NCI-H1417 (cell line): ENCODE results near the gene FAF2.
"Not testable (repeated sequence)": the region's sequence is repeated elsewhere in the genome, so short reads cannot be mapped to it uniquely, and the experiment has no call there.

Source experiments
- DNase-seq, 3 experiments: peaks; one replicate each; lab custom pipeline; 2025; lab: John Stamatoyannopoulos, UW

FAF2 gene

GRCh38 chr5:176458904-176459561 lies 10.8 kb downstream of the FAF2 start:
- no peak for DNase-seq

GRCh38 chr5:176461349-176461748 lies 13.2 kb downstream of the FAF2 start:
- DNase-seq, result no peak

- no peak for DNase-seq
These were observed 15.1 kb downstream of the FAF2 start for GRCh38 chr5:176463113-176463764.

GRCh38 chr5:176466245-176466871 lies 18.2 kb downstream of the FAF2 start:
- no peak for DNase-seq

- no peak for DNase-seq
These were observed 21.1 kb downstream of the FAF2 start for GRCh38 chr5:176469296-176469695.

DNA sequence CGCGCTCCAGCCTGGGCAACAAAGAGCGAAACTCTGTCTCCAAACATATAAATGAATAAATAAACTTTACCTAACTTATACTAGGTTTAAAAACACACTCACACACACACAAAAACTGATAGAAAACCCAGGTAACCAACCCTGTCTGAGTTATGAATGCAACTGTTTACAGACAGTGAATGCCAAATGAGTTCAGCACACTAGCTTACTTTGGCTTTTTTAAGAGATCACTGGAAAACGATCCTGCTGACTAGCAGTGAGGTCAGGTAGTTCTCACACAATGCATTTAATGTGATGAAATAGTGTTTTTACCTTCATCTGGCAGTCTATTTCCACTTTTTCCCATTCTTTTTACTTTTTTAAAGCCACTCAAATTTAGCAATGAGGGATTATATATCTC lies 22.4 kb downstream of the FAF2 start:
- no peak for DNase-seq

GRCh38 chr5:176471098-176471497 lies 22.9 kb downstream of the FAF2 start:
- no peak for DNase-seq

DNA sequence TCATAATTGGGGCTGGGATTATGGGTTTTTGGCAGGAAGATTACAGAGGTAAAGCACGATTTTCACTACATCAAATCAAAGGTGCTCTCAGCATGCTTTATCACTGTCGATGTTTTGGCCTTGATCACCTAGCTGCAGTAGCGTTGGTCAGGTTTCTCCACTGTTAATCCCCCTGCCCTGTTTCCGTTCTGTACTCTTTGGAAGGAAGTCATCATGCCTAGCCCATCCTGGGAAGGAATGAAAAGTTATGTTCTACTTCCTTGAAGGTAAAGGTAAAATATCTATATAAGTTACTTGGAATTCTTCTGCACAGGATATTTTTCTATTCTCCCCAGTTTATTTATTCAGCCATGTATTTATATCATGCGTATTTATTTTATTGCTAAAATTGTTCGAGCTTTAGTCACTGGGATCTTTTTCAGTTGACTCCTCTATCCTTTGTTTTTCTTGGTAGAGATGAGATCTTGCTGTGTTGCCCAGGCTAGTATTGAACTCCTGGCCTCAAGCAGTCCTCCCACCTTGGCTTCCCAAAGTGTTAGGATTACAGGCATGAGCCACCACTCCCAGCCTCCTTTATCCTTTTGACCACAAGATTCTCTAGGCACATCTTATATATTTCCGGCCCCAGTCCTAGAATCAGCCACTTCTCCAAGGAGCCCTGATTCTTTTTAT lies 25.3 kb downstream of the FAF2 start:
- no peak for DNase-seq

DNA sequence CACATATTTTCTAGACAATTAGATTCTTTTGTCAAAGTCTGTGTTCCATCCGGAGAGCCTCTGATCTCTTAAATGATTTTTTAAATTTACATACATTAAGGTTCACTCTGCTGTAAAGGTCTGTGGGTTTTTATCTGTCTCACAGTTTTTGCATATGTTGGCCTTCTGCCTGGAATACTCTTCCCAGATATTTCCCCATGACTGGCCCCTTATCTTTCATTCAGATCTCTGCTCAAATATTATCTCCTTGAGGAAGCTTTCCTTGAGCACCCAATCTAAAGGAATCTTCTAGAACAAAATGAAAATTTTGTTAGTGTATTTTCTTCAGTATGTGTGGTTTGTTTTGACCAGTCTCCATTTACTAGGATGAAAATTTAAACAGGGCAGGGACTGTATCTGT lies 26.3 kb downstream of the FAF2 start:
- DNase-seq, result no peak

DNA sequence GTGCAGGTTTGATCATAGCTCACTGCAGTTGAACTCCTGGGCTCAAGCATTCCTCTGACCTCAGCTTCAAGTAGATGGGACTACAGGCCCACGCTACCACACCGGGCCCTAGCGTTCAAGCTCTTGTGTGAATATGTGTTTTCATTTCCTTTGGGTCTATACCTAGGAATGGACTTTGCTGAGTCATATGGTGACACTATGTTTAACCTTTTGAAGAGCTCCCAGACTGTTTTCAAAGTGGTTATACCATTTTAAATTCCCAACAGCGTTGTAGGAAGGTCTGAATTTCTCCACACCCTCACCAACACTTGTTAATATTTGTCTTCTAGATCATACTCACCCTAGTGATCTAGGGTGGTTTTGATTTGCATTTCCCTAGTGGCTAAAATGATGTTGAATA lies 33.5 kb downstream of the FAF2 start:
- no peak for DNase-seq

DNA sequence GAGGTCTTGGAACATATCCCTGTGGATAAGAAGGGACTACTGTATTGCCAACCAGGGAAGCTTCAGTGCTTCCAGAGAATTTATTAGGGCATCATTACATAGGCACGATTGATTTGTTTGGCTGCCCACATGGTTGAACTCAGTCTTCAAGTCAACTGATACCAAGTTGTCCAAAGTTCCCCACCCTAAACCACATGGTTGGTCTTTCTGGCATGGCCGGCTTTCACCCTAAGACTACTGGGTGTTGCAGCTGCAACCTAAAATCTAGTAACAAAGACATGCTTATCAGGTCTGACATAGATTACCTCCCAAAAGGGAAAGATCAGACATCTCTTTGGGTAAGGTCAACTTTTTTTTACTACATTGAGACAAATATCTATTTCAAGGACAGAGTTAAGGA lies 37.0 kb downstream of the FAF2 start:
- no peak for DNase-seq

DNA sequence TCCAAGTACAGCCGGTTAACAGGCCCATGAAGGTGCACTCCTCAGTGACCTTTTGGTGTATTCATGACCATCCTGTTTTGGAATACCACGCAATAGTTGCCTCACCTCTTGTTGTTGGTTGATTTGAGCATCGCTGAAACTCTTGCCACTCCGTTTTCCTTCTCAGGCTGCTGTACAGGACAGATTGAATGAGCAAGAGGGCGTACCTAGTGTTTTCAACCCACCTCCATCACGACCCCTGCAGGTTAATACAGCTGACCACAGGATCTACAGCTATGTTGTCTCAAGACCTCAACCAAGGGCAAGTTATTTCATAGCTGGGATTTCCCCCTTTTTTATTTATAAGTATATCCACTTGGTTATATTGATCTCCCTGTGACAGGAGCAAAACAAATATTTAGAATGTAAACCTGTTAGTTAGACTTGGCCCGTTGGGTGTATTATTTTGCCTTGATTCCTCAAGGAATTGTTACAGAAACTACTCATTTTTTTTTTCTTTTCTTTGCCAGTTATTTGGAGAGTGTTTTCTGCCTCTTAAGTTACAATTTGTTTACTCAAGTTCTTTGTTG lies 38.1 kb downstream of the FAF2 start:
- no peak for DNase-seq

DNA sequence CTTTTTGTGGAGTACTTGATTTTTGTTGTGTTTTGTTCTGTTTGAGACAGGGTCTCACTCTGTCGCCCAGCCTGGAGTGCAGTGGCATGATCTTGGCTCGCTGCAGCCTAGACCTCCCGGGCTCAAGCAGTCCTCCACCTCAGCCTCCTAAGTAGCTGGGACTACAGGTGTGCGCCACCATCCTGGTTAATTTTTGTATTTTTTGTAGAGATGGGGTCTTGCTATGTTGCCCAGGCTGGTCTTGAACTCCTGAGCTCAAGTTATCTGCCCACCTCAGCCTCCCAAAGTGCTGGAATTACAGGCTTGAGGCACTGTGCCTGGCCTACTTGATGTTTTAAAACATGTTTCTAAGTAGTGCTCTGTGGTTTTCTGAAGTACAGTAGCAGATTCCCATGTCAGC lies 39.0 kb downstream of the FAF2 start:
- DNase-seq, result not testable (repeated sequence)

- no peak for DNase-seq
These were observed 40.9 kb downstream of the FAF2 start for GRCh38 chr5:176489077-176489476.

GRCh38 chr5:176490301-176490700 lies 42.1 kb downstream of the FAF2 start:
- no peak for DNase-seq

DNA sequence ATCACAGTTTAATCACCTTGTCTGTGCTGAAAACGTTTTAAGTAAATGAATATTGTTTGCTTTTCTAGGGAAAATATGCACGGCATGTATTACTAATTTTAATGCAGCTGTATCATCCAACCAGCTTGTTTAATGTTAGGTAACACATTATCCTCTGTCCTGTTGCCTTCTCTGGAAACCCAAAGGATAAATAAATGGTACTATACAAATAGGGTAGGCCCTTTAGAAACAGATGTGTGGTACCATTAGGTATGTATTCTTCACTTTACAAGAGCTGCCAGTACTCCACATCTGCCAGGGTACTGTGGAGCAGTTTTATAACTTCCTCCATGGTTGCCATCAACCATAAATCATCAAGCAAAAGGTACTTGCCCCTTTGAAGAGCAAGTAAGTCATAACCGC lies 42.9 kb downstream of the FAF2 start:
- no peak for DNase-seq

- DNase-seq, result no peak
These were observed 43.7 kb downstream of the FAF2 start for GRCh38 chr5:176491901-176492300.

DNA sequence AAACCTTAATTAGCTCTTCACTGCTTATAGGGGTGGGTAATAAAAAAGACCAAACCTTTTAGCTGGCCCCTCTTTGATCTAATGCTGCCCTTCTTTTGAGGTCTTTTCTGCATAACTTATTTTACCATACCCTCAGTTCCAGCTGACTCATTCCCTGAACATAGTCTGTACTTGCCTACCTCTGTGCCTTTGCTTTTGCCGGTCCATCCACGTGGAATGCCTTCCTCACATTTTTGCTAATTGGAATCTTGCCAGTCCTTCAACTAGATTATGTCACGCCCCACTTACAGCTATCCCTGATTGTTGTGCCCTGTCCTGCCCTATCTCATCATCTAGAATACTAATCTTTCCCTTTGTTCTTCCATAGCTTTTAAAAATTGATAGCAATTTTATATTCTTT lies 44.2 kb downstream of the FAF2 start:
- no peak for DNase-seq

DNA sequence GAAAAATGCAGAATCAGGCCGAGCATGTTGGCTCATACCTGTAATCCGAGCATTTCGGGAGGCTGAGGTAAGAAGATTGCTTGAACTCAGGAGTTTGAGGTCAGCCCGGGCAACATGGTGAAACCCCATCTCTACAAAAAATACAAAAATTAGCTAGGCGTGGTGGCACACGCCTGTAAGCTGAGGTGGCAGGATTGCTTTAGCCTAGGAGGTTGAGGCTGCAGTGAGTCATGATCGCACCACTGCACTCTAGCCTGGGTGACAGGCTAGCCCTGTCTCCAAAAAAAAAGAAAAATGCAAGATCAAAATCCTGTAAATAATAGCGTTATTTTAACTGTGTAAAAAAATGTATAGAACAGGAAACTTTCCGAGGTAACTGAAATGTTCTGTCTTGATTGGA lies 49.7 kb downstream of the FAF2 start:
- DNase-seq, result no peak

- no peak for DNase-seq
These were observed 51.1 kb downstream of the FAF2 start for GRCh38 chr5:176499273-176499672.

DNA sequence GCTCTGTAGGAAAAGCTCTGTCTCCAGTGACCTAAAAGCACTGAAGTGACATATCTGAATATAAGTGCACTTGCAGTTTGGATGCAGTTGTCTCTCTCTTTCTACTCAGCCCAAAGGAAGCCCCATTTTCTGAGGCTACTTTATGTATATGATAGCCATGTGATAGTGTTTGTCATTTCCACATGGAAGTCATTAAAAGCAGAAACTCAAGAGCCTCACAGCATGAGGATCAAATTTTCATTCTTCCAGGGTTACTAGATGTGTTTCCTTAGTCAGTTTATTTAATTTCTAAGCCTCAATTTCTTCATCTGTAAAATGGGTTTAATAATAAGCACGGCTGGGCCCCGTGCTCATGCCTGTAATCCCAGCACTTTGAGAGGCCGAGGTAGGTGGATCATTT lies 52.3 kb downstream of the FAF2 start:
- DNase-seq, result no peak

DNA sequence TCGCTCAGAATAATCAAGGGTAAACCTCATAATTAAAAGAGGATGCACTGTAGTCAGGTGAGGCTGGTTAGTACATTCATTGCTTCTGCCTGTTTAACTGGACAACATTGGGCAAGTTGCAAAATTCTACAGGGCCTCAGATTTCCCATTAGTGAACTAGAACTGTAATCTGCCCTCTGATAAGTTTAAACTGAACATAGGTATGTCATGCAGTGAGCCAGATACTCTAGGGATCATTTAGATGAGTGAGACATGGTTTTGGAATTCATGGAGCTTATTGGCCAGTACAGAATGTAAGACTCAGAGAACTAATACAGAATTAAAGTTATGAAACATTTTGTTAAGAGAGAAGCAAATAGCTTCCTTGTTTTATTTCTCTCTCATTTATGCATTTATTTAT lies 53.1 kb downstream of the FAF2 start:
- no peak for DNase-seq

DNA sequence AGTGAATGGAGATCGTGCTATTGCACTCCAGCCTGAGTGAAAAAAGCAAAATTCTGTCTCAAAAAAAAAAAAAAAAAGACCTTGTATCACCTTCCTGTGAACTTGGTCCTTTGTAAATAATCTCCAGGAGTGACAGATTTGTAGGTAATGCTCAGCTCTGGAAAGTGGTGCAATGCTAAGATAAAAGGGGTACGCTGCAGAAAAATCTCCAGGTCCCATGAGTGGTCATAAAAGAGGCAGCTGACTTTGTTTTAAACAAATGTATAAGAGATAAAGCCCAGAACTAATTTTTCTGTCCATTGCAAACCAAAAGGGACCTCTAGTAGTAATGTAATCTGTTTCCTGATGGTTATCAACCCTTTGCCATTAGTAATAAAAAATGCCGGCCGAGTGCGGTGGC lies 55.3 kb downstream of the FAF2 start:
- DNase-seq, result no peak
